ENCODE measurements around the gene BRPF1.

- TF ChIP-seq EZH2phosphoT487 (IDR thresholded peaks at IDR 0.05; ENCODE audit: unreplicated experiment), result no peak
- no peak for TF ChIP-seq POLR2AphosphoS5 (IDR thresholded peaks at IDR 0.05; ENCODE audit: low read depth)
- no peak for TF ChIP-seq CTCF (conservative IDR thresholded peaks at IDR 0.05; ENCODE audit: low read depth in 2 of 2)
- TF ChIP-seq EZH2 (IDR thresholded peaks at IDR 0.05; ENCODE audit: low read depth, unreplicated experiment), result no peak
- TF ChIP-seq JUNB (IDR thresholded peaks at IDR 0.05; ENCODE audit: unreplicated experiment), result no peak
- no peak for TF ChIP-seq REST (IDR thresholded peaks at IDR 0.05; ENCODE audit: unreplicated experiment)
- no peak for TF ChIP-seq CREB1 (CRISPR knock-in tag; IDR thresholded peaks at IDR 0.05; ENCODE audit: low read depth)
Observed at GRCh38 chr3:9701711-9702110, 29.8 kb upstream of the BRPF1 start.
